ENCODE measurements around the gene GHRL. TPM values are rescaled to one million over a fixed set of nuclear protein-coding genes. Genes with fewer than 3 reads are reported as not detected.

Gene GHRL
- total and polyA plus RNA-seq, 2 of the 4 experiments (the other 2 are of a cell fraction) = 0.27 TPM; not detected in 1

DNA sequence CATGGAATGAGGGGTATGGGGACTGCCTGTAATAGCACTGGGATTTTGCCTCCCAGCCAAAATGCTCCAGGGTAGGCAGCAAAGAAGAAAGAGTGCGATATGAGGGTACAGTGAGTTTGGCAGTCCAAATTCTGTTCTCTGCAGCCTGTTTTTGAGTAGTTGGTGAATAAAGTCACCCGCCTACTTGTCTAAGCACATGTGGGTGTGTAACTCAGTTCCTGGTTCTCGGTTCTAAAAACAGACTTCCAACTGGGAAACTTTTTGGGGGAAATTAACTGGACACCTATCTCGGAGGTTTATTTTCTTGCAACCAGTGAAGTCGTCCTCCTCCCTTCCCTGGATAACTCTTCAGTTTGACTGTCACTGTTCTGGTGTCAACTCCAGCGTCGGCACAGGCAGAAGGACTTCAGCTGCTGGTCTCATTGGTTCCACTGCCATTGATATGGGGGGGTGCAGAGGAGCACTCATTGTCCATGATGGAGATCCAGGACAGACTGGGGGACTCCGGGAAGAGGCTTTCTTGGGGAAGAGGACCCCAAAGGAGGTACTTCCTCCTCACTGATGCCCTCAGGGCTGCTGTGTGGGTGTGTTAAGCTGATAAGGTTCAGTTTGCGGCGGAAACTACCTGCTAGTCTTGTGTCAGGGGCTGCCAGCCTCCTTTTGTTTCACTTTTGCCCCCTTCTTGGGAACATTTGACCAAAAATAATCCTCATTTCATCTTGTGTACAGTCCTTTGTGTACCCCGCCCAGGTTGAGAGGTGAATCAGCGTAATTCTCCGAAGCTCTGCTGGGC lies 13.2 kb downstream of the GHRL start:
- Histone ChIP-seq H3K9me1 (ENCODE audit: insufficient read depth, low read length) (no peaks in the 10 kb centered on the region; the same call in 1 of the 2 replicates), H2AK9ac (replicated peaks; ENCODE audit: low read depth, low read length, poor library complexity) (no peak overlapping the region), H2BK20ac (ENCODE audit: low read depth, low read length) (no peak overlapping the region), H3K27ac (ENCODE audit: insufficient read depth, low read length) (no peak overlapping the region), H3K9me3 (ENCODE audit: control insufficient read depth, insufficient read depth, low read length) (no peaks in the 10 kb centered on the region), H3K56ac (ENCODE audit: extremely low read depth, insufficient read depth, low read length) (no peak overlapping the region), H3K4me3 (ENCODE audit: insufficient read depth, low read depth, low read length) (no peak overlapping the region), H2BK5ac (ENCODE audit: low read depth, low read length, poor library complexity, severe bottlenecking) (no peak overlapping the region), H2AFZ (replicated peaks; ENCODE audit: low read length, poor library complexity) (no peak overlapping the region), H3K36me3 (ENCODE audit: control insufficient read depth, insufficient read depth, low read length) (peaks cover 42% of the 10 kb centered on the region), H3K9ac (ENCODE audit: low read depth, low read length) (no peak overlapping the region), H3K79me1 (ENCODE audit: low read depth in 1 of 2, low read length in 2 of 2) (peaks cover 28 to 29% of the 10 kb centered on the region in 2 experiments), H3K4me1 (ENCODE audit: control insufficient read depth, insufficient read depth, low read length) (no peaks in the 10 kb centered on the region), H3K27me3 (ENCODE audit: control insufficient read depth, insufficient read depth, low read length) (no peaks in the 10 kb centered on the region), H2BK120ac (ENCODE audit: low read depth, low read length) (no peak overlapping the region), H4K8ac (ENCODE audit: low read depth in 2 of 2, low read length in 2 of 2) (no peak overlapping the region), H4K5ac (ENCODE audit: low read depth, low read length) (no peak overlapping the region), H3K18ac (ENCODE audit: low read depth, low read length) (no peak overlapping the region), H2AK5ac (ENCODE audit: low read depth, low read length) (no peak overlapping the region), H3K23ac (ENCODE audit: low read depth, low read length) (no peak overlapping the region), H3K14ac (replicated peaks; ENCODE audit: low read depth, low read length) (no peak overlapping the region), H4K20me1 (ENCODE audit: insufficient read depth, low read length) (peaks cover 20% of the 10 kb centered on the region), H4K91ac (ENCODE audit: insufficient read depth, low read depth, low read length) (no peak overlapping the region), H2BK15ac (ENCODE audit: low read depth, low read length) (no peak overlapping the region), H3K4ac (ENCODE audit: low read depth, low read length) (no peak overlapping the region), H3K4me2 (ENCODE audit: low read depth, low read length) (no peak overlapping the region)
- BruUV-seq (replicated peaks) = no TSS peak
- ChIA-PET CTCF (no interaction called here), POLR2A (ENCODE audit: unreplicated experiment) (no interaction called here)
- dilution Hi-C loops (cut with HindIII; ENCODE audit: low sequenced_read_pairs, unreplicated experiment) (no loop called here), intact Hi-C loops (cut with micrococcal nuclease) (loop anchor here (10.0 kb wide), 1 partner anchor 435 kb away; the partner anchor contains the start of gene RPUSD3), in situ Hi-C loops (cut with MboI; ENCODE audit: low sequenced_read_pairs) (no loop called here)
- ATAC-seq (ENCODE audit: low read depth) (no peak), DNase-seq (no peak)
- WGBS, 2 experiments (ENCODE audit: extremely low coverage in 2 of 2, insufficient read length in 1 of 2) = 95% methylated on average over 5 of the region's 13 CpGs; no CpG with 5 or more reads in 1 of the 2 experiments
- TF ChIP-seq MAZ (IDR thresholded peaks at IDR 0.05; ENCODE audit: borderline replicate concordance, low read depth, low read length) (no peak), BHLHE40 (IDR thresholded peaks at IDR 0.05; ENCODE audit: low read depth, low read length) (no peak), CHD1 (IDR thresholded peaks at IDR 0.05; ENCODE audit: low read depth, low read length) (no peak), FOS (IDR thresholded peaks at IDR 0.05; ENCODE audit: low read depth, low read length) (no peak), POLR2A (IDR thresholded peaks at IDR 0.05; ENCODE audit: low read depth, low read length) (no peak), RCOR1 (IDR thresholded peaks at IDR 0.05; ENCODE audit: insufficient replicate concordance, low read length) (no peak), MAFK (IDR thresholded peaks at IDR 0.05; ENCODE audit: low read depth, low read length) (no peak), NFE2L2 (IDR thresholded peaks at IDR 0.05; ENCODE audit: low read depth, low read length) (no peak), RAD21 (IDR thresholded peaks at IDR 0.05; ENCODE audit: low read length) (no peak), RFX5 (IDR thresholded peaks at IDR 0.05; ENCODE audit: low read depth, low read length) (no peak), MXI1 (IDR thresholded peaks at IDR 0.05; ENCODE audit: borderline replicate concordance, low read depth, low read length) (no peak), CTCF (conservative IDR thresholded peaks at IDR 0.05; ENCODE audit: low read depth, low read length) (no peak), SMC3 (IDR thresholded peaks at IDR 0.05; ENCODE audit: low read depth, low read length) (no peak)
- TF ChIP-seq, protein P1, sequence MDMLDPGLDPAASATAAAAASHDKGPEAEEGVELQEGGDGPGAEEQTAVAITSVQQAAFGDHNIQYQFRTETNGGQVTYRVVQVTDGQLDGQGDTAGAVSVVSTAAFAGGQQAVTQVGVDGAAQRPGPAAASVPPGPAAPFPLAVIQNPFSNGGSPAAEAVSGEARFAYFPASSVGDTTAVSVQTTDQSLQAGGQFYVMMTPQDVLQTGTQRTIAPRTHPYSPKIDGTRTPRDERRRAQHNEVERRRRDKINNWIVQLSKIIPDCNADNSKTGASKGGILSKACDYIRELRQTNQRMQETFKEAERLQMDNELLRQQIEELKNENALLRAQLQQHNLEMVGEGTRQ (IDR thresholded peaks at IDR 0.05; ENCODE audit: low read depth, low read length) = no peak
- TF ChIP-seq, protein P2, sequence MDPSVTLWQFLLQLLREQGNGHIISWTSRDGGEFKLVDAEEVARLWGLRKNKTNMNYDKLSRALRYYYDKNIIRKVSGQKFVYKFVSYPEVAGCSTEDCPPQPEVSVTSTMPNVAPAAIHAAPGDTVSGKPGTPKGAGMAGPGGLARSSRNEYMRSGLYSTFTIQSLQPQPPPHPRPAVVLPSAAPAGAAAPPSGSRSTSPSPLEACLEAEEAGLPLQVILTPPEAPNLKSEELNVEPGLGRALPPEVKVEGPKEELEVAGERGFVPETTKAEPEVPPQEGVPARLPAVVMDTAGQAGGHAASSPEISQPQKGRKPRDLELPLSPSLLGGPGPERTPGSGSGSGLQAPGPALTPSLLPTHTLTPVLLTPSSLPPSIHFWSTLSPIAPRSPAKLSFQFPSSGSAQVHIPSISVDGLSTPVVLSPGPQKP (IDR thresholded peaks at IDR 0.05; ENCODE audit: borderline replicate concordance, low read depth, low read length) = no peak

All from IMR-90 (cell line).